Endodermal cell (in vitro differentiated cells): ENCODE data around the gene DOCK2. TPM values are rescaled to one million over a fixed set of nuclear protein-coding genes. Genes with fewer than 3 reads are reported as not detected.

Experiments used
- DNase-seq: peaks from one replicate; pipeline ENCODE4 v3.0.0-alpha.2; 2017
- H3K27ac ChIP-seq: 2 replicates; pipeline ENCODE4 v1.5.1; 2013; ENCODE audit warnings: mild to moderate bottlenecking, low read depth, low read length, moderate library complexity
- H3K27me3 ChIP-seq: 2 replicates; pipeline ENCODE4 v1.6.1; 2013; ENCODE audit warnings: mild to moderate bottlenecking, low read length, moderate library complexity; ENCODE audit not compliant: insufficient read depth, control insufficient read depth, poor library complexity, severe bottlenecking
- H3K36me3 ChIP-seq: 2 replicates; pipeline ENCODE4 v1.7.0; 2013; ENCODE audit warnings: mild to moderate bottlenecking, low read length, moderate library complexity; ENCODE audit not compliant: control insufficient read depth, insufficient read depth
- H3K4me1 ChIP-seq: one replicate; pipeline ENCODE4 v1.7.0; 2013; ENCODE audit warnings: low read length; ENCODE audit not compliant: control insufficient read depth, insufficient read depth
- H3K4me3 ChIP-seq: 2 replicates; pipeline ENCODE4 v1.5.1; 2013; ENCODE audit warnings: mild to moderate bottlenecking, low read length, moderate library complexity
- H3K9ac ChIP-seq: 2 replicates; pipeline ENCODE4 v1.6.1; 2013; ENCODE audit warnings: mild to moderate bottlenecking, low read length, moderate library complexity; ENCODE audit not compliant: poor library complexity, severe bottlenecking; ENCODE audit errors: extremely low read depth
- H3K9me3 ChIP-seq: 2 replicates; pipeline ENCODE4 v1.6.1; 2013; ENCODE audit warnings: mild to moderate bottlenecking, low read length, moderate library complexity; ENCODE audit not compliant: control insufficient read depth
- H3K27ac Mint-ChIP-seq: 2 replicates; pipeline ENCODE4 v1.8.0; 2020; ENCODE audit warnings: mixed read lengths
- H3K27me3 Mint-ChIP-seq: 2 replicates; pipeline ENCODE4 v1.8.0; 2021; ENCODE audit warnings: mild to moderate bottlenecking, mixed read lengths; ENCODE audit not compliant: insufficient read depth
- H3K36me3 Mint-ChIP-seq: 2 replicates; pipeline ENCODE4 v1.8.0; 2020; ENCODE audit warnings: low read depth, mixed read lengths
- H3K4me1 Mint-ChIP-seq: 2 replicates; pipeline ENCODE4 v1.8.0; 2020; ENCODE audit warnings: mixed read lengths
- H3K4me3 Mint-ChIP-seq: 2 replicates; pipeline ENCODE4 v1.8.0; 2020; ENCODE audit warnings: mild to moderate bottlenecking, moderate library complexity, mixed read lengths
- H3K9me3 Mint-ChIP-seq: 2 replicates; pipeline ENCODE4 v1.8.0; 2020; ENCODE audit warnings: mild to moderate bottlenecking, mixed read lengths
- WGBS, 2 experiments: methylation state at CpG; one replicate each; pipeline versions ENCODE4 v1.1.5 to v1.1.7; 2013; ENCODE audit warnings: missing lambda C conversion rate in 2 of 2, mixed read lengths in 1 of 2; ENCODE audit not compliant: insufficient coverage in 1 of 2, insufficient read length in 1 of 2; 5-methylcytosine and 5-hydroxymethylcytosine counted together
- total RNA-seq, 2 donors: library from RNA; stranded (reverse); fragmentation: NEBNext Ultra II Directional in 1 of 2; extraction: Animal tissue kit (Norgen Biotek cat#: 25700) in 1 of 2; gene quantifications; 2 replicates in 1 of 2; 3 replicates in 1 of 2; pipeline ENCODE4 v1.2.1, GENCODE V29; 2021
- TF ChIP-seq, protein P1 (sequence below): fragments of 200-600 bp; sonication (generic); conservative IDR thresholded peaks from 2 replicates; pipeline ENCODE4 v1.5.0; 2021; ENCODE audit warnings: antibody characterized with exemption, mild to moderate bottlenecking

Gene DOCK2
- total RNA-seq, 2 donors from 2014 or later: 2.6 to 3.9 TPM

DNA sequence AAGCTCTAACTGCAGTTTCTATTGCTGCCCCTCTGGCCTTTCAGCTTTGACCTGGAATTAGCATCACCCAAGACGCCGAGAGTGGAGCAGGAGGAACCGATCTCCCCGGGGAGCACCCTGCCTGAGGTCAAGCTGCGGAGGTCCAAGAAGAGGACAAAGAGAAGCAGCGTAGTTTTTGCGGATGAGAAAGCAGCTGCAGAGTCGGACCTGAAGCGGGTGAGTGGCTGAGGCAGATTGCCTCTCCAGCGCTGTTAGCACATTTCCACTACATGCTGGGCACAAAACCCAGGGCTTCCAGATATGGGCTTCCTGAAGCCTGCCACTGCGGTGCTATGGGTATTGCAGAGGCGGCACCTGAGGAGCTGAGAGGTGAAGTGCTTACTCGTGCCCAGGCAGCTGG is 441.9 kb downstream of the DOCK2 start:
- H3K27ac ChIP-seq: no peak overlapping the region
- no peaks in the 10 kb centered on the region for H3K4me1 ChIP-seq
- TF ChIP-seq, protein P1, sequence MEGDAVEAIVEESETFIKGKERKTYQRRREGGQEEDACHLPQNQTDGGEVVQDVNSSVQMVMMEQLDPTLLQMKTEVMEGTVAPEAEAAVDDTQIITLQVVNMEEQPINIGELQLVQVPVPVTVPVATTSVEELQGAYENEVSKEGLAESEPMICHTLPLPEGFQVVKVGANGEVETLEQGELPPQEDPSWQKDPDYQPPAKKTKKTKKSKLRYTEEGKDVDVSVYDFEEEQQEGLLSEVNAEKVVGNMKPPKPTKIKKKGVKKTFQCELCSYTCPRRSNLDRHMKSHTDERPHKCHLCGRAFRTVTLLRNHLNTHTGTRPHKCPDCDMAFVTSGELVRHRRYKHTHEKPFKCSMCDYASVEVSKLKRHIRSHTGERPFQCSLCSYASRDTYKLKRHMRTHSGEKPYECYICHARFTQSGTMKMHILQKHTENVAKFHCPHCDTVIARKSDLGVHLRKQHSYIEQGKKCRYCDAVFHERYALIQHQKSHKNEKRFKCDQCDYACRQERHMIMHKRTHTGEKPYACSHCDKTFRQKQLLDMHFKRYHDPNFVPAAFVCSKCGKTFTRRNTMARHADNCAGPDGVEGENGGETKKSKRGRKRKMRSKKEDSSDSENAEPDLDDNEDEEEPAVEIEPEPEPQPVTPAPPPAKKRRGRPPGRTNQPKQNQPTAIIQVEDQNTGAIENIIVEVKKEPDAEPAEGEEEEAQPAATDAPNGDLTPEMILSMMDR: no peak
- Mint-ChIP-seq H3K36me3 (no peaks in the 10 kb centered on the region), H3K9me3 (no peaks in the 10 kb centered on the region), H3K4me1 (no peaks in the 10 kb centered on the region), H3K27ac (no peak overlapping the region), H3K4me3 (no peak overlapping the region), H3K27me3 (peaks cover 11% of the 10 kb centered on the region)
- peak; percentile 29 for DNase-seq
- H3K36me3 ChIP-seq: no peaks in the 10 kb centered on the region
- H3K9ac ChIP-seq: no peak overlapping the region
- no peaks in the 10 kb centered on the region for H3K9me3 ChIP-seq
- no peak overlapping the region for H3K4me3 ChIP-seq
- H3K27me3 ChIP-seq: no peaks in the 10 kb centered on the region
- WGBS, 2 experiments: 83 to 90% methylated on average over 10 to 13 of the region's 13 CpGs

DNA sequence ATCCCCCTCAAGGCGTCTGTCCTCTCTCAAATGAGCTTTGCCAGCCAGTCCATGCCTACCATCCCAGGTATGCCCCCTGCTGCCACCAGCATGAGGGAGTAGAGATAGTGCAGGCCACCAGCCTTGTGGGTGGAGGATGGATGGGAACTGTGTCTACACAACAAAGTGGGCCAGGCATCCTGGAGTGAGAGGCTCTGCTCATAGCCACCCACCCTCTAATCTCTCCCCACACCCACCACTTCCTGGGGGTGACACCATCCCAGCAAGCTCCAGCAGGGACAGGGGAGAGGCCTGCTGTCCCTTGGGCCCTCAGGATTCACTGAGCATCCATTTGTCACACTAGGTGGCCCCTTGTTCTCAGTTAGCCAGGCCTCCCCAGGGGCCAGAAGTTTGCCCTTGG is 443.1 kb downstream of the DOCK2 start:
- H3K4me3 Mint-ChIP-seq: no peak overlapping the region
- no peaks in the 10 kb centered on the region for H3K4me1 ChIP-seq
- H3K27ac Mint-ChIP-seq: no peak overlapping the region
- no peaks in the 10 kb centered on the region for H3K9me3 Mint-ChIP-seq
- H3K4me1 Mint-ChIP-seq: no peaks in the 10 kb centered on the region
- TF ChIP-seq, protein P1: no peak
- no peak overlapping the region for H3K9ac ChIP-seq
- H3K27ac ChIP-seq: no peak overlapping the region
- peaks cover 8% of the 10 kb centered on the region for H3K27me3 Mint-ChIP-seq
- WGBS, 2 experiments: 94% methylated on average over 1 of the region's 1 CpG; no CpG with 5 or more reads in 1 of the 2 experiments
- no peak overlapping the region for H3K4me3 ChIP-seq
- H3K36me3 Mint-ChIP-seq: no peaks in the 10 kb centered on the region
- no peaks in the 10 kb centered on the region for H3K9me3 ChIP-seq
- peak; percentile 33 for DNase-seq
- H3K27me3 ChIP-seq: no peaks in the 10 kb centered on the region
- no peaks in the 10 kb centered on the region for H3K36me3 ChIP-seq

- Histone ChIP-seq H3K27me3 (no peaks in the 10 kb centered on the region), H3K36me3 (no peaks in the 10 kb centered on the region), H3K9me3 (no peaks in the 10 kb centered on the region), H3K27ac (no peak overlapping the region), H3K9ac (no peak overlapping the region), H3K4me3 (no peak overlapping the region), H3K4me1 (no peaks in the 10 kb centered on the region)
- Mint-ChIP-seq H3K9me3 (no peaks in the 10 kb centered on the region), H3K27me3 (peaks cover 8% of the 10 kb centered on the region), H3K4me3 (no peak overlapping the region), H3K4me1 (no peaks in the 10 kb centered on the region), H3K27ac (no peak overlapping the region), H3K36me3 (no peaks in the 10 kb centered on the region)
- TF ChIP-seq, protein P1: no peak
- peak; percentile 27 for DNase-seq
- 80 to 98% methylated on average over 3 to 8 of the region's 8 CpGs for WGBS, 2 experiments
Measured at GRCh38 chr5:170080786-170081445, 443.8 kb downstream of the DOCK2 start.
